ENCODE results near the gene CACNG4.
"Not testable (repeated sequence)": the region's sequence is repeated elsewhere in the genome, so short reads cannot be mapped to it uniquely, and the experiment has no call there.

The CACNG4 gene

DNA sequence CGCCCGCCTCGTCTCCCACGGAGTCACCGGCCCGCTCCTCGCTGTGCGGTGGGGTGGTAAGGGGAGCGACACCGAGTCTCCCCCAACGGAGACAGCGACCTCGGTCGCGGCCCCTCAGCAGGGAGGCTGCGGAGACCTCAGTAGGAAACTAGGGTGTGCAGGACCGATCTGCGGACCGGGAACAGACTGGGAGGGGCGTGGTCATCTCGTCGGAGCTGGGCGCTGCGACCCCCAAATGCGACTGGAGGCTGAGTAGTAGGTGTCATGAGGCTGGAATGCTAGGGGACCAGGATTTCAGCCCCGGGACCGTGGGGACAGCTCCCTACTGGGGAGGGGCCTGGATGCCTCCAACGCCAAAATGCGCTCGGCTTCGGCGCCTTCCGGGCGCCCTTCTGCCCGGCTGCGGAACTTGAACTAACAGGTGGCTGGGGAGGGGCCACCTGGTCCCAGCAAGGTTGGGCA is 1.3 kb downstream of the CACNG4 start:
- DNase-seq = no peak

GRCh38 chr17:66966298-66966697 is 1.8 kb downstream of the CACNG4 start:
- no peak for DNase-seq

DNA sequence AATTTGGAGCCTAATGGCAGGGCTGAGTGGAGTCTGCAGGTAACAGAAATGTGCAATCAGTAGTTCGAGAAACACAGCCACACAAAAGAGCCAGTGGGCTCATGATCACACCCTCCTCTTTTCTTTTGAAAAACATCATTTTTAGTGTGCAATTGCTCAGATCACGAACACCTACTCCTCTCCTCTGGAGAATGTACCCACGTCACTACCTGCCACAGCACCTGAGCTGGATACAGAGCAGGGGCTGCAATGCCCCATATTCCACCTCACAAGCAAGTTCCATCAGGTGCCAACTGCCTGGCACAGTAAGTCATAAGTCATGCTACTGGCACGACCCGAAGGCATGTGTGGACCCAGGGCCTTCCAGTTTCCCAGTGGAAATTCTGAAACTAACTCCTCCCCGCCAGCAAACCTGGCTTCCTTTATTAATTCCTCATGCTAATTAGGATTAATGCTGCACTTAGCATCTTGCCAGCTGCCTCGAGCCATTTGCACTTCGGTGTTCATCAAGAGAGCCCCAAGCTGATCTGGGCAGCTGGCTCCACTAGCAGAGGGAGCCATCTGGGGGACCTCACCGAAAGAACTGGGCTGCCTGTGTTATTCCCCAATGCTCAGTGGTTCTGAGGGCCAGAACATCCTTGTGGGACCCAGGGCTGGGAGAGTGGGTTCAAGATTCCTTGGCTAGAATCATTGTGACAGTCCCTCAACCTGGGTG is 2.4 kb downstream of the CACNG4 start:
- no peak for DNase-seq

- no peak for DNase-seq
Observed at GRCh38 chr17:66967837-66968543, 3.5 kb downstream of the CACNG4 start.

DNA sequence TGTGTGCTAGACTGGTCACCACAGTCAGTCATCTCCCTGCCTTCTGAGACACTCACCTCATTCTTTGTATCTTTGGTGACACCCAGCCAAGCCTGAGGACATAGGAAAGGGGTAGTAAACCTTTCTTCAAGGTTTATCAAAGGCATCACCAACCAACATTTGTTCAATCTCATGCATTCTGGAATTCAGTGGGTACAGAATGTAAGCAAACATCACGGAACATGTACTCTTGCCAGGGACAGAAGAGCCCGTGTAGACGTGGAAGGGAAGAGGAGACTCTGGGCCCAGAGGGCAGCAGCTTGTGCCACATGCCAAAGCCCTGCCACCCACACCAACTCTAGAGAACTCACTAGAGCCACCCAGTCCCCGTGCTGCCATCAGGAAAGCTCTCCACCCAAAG is 4.4 kb downstream of the CACNG4 start:
- no peak for DNase-seq

DNA sequence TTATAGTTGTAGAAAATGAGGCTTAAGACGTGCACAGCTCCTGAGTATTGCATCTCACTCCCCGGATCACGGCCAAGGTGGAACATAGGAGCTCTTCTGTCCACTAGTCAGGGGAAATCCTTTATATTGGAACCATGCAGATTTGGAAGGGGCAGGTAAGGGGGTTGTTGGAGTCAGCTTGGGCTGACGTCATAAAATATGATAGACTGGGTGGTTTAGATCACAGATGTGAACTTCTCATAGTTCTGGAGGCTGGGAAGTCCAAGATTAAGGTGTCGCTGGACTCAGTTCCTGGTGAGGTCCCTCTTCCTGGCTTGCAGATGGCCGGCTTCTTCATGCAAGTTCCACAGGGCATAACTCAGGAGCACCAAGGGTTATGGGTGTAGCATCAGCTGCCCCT is 5.6 kb downstream of the CACNG4 start:
- DNase-seq = no peak

- DNase-seq = no peak
Observed at GRCh38 chr17:66970797-66971196, 6.3 kb downstream of the CACNG4 start.

DNA sequence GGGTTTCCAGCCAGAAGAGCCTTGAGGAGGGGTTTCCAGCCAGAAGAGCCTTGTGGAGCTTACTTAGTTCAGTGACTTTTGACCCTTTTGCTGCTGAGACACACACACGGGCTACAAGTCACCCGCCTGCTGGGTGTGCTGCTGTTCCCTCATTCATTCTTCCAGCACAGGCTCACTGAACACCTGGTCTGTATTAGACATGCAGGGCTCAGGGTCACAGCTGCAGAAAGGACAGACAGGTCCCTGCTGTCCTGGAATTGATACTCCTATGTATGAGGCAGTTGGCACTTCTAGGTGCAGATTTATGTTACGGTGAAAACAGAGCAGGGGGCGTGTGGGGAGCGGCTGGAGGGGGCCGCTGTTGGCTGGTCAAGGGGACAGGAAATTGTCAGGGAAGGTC is 6.8 kb downstream of the CACNG4 start:
- no peak for DNase-seq

GRCh38 chr17:66971730-66972441 is 7.4 kb downstream of the CACNG4 start:
- no peak for DNase-seq

- DNase-seq = not testable (repeated sequence)
Observed at GRCh38 chr17:66972442-66972830, 7.9 kb downstream of the CACNG4 start.

DNA sequence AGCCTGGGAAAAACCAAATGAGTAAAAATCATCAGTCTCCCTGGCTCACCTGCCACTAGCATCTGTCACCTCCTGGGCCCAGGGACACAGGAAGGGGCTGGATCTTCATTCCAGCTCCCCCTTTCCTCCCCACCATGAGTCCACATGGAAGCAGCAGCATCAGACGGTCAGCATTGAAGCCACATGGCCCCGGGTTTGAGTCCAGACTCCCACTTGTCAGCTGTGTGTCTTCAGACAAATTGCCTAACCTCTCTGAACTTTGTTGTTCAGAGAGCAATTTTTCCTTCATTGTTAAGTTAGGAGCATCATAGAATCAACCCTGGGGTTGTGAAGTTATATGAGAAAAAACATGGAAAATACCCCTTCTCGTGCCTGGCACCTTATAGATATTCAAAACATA is 10.7 kb downstream of the CACNG4 start:
- DNase-seq = no peak

DNA sequence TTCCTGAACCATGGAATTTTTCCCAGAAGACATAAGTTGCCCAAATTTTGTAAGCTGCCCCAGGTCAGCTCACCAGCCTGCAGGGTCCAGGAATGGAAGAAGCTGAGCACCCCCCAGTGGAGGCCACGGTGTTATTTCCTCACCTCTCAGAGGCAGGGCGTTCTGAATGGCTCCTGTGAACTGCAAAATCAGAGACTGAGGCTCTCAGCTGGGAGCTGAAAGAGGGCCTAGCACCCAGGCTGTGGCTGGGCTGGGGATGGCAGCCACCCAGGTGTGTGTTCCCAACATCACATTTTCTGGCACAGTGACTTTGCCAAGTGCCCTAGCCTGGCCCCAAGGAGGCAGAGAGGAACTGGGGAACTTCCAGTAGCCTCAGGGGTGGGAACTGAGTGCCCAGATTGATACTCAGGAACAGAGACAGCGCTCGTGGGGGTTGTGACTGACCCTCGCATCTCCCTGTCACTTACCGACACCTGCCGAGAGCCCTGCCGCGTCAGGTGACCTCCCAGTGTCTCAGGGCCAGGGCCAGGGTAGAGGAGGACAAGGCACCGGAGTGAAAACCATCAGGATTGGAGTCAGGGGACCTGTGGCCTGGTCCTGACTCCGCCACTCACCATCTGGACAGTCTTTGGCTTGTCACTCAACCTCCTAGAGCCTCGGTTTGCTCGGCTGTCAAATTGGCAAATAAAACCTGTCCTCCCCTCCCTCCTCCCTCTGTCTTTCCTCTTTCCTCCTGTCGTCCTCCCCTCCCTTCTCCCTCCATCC is 11.3 kb downstream of the CACNG4 start:
- DNase-seq = peak; percentile 18 to 34

DNA sequence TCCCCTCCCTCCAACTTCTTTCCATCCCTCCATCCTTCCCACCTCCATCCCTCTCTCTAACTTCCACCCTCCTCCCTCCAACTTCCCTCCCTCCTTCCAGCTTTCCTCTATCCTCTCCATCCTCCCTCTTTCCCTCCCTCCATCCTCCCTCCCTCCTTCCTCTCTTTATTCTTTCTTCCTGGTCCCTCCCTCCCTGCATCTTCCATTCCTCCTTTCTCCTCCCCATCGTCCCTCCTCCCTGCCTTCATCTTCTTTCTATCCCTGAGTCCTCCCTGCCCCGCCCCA is 11.8 kb downstream of the CACNG4 start:
- no peak for DNase-seq

DNA sequence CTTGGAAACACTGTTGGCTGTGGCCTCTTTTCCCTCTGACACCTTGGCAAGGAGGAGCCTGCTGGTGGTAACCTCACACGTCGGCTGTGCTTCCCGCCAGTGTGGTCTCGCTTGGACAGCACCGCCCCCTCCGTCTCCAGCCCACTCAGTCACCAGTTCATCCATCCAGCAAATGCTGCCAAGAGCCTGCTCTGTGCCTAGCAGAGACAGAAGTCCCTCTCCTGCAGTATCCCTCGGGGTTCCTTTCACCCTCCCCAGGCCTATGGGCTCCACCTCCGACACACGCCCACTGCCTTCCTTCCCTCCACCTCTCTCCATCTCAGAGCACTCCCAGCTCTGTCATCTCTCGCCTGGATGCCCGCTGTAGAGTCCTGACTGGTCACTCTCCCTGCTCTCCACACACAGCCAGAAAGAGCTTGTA is 12.3 kb downstream of the CACNG4 start:
- DNase-seq = no peak

DNA sequence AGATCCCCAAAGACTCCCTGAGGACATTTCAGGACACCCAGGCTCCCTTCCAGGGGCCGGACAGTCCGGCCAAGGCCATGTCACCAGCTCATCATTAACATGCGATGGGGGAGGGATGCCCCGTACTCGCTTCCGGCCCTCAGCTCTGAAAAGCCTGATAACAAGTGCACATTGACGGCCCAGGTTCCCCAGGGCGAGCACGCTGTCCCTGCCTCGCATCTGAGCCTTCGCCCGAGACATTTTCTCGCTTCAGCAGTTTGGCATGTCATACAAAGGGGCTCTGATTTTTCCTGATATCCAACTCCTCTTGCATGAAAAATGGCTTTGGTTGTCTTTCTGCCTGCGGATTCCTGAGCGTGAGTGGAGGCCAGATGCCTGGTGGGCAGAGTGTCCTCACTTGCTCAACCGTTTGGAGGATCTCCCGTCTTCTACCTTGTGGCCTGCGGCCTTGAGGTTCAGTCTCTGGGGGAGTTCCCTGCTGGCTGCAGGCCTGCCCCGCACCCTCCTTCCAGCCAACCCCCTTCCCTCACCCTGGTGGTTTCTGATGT is 14.1 kb downstream of the CACNG4 start:
- DNase-seq = no peak

GRCh38 chr17:66980896-66981295 is 16.4 kb downstream of the CACNG4 start:
- no peak for DNase-seq

DNA sequence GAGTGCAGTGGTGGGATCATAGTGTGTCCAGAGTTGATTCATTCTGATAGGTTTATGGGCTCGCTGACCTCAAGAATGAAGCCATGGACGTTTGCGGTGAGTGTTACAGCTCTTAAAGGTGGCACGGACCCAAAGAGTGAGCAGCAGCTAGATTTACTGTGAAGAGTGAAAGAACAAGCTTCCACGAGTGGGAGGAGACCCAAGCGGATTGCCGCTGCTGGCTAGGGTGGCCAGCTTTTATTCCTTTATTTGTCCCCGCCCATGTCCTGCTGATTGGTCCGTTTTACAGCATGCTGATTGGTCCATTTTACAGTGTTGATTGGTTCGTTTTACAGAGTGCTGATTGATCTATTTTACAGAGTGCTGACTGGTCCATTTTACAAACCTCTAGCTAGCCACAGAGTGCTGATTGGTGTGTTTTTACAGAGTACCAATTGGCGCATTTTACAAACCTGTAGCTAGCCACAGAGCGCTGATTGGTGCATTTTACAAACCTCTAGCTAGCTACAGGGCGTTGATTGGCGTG is 17.5 kb downstream of the CACNG4 start:
- no peak for DNase-seq

DNA sequence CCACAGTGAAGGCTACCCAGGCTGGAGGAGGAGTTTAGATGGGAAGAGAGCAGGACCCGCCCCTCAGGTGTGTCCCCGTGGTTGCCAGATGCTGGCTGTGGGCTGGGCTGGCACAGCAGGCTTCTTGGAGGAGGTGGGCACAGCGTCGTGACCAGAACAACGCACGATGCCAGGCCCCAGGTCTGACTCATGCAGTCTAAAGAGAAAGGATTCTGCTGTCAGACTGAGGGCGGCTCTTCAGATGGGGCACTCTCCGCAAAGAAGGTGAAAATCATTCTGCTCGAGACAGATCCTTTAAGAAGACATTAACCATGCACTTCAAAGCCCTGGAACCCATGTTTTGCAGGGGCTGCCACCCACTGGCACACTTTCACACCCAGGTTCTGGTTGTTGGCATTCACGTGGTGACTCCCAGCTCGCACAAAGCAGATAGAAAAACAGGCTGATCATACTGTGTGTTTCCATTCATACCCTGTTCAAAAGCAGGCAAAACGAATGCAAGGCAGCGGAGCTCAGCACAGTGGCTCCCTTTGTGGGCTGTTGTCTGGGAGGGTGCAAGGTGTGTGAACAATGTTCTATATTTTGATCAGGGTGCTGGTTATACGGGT is 19.0 kb downstream of the CACNG4 start:
- DNase-seq = no peak

DNA sequence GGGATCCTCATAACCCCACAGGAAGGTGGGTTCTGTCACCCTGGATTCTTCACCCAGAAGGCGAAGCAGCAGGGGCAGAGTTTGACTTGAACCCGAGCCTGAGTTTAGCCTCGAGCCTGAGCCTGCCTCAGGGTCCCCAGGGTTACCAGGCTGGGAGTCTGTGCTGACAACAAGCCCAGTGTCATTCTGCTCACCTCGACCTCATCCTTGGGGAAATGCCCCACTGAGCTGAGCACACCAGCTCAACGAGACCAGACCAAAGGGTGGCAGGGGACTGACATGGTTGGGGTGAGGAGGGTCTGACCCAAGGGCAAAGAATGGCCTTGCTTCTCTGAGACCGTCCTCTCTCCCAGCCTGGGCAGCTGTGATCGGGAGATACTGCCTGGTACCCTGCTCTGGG is 20.2 kb downstream of the CACNG4 start:
- DNase-seq = no peak

GRCh38 chr17:66985338-66986237 is 21.1 kb downstream of the CACNG4 start:
- no peak for DNase-seq

- no peak for DNase-seq
Observed at GRCh38 chr17:66986659-66987058, 22.2 kb downstream of the CACNG4 start.

All from SW 1271 (cell line).